Left renal cortex interstitium (tissue), 4 donors: Measurements from ENCODE around the gene WFIKKN1. TPM values are rescaled to one million over a fixed set of nuclear protein-coding genes. Genes with fewer than 3 reads are reported as not detected.

ENCODE experiments used
- DNase-seq, 4 donors: peaks; one replicate each; pipeline ENCODE4 v3.0.0-alpha.2; 2013; ENCODE audit warnings: low read depth in 4 of 4, low spot score in 2 of 4, missing footprints in 1 of 4
- polyA plus RNA-seq, 4 donors: library from polyadenylated mRNA; unstranded; fragments of 120-200 nt; gene quantifications; one replicate each; pipeline ENCODE4 v1.2.1, GENCODE V29; 2013; ENCODE audit not compliant: insufficient read length in 4 of 4

Gene WFIKKN1
- polyA plus RNA-seq, 4 donors: 0.83 to 3.7 (median 2.3) TPM

DNA sequence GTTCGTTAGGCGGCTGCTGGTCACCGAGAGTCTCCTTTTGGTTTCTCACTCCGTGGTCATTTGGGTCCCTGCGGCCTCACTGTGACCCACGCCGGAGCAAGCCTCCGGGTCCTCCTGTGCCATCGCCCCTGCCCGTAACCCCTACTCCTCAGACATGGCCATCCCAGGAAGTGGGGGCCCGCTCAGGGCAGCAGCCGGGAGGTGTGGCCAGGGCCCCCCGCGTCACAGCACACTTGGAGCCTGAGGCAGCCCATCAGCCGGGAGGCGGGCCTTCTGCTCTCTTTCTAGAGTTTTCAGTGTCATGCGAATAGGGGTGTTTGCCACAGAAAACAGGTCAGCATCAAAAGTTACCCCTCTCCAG lies 7.9 kb upstream of the WFIKKN1 start:
- no peak for DNase-seq

DNA sequence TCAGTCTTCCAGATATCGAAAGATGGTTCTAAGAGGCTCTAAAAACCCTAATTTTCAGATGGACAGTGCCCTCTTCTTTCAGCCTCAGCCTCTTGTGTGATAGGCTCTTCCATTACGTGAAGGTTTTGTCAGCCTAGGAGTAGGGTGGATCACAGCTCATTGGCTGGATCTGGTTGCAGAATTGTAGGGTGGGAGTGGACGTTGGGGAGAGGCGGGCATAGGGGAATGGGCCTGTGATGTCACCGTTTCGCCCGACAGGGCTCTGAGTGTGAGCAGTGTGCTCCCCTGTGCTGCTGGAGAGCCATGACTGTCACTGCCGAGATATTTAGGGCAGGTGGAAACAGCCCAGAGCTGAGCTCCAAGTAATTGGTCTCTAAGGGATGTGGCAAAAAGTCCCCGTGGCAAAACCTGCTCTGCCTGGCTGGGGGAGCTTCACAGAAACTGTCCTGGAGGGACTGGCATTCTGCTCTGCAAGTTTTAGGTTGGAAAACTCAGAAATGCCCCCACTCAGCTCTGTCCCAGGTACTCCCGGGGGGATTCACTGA lies 6.2 kb upstream of the WFIKKN1 start:
- no peak for DNase-seq

DNA sequence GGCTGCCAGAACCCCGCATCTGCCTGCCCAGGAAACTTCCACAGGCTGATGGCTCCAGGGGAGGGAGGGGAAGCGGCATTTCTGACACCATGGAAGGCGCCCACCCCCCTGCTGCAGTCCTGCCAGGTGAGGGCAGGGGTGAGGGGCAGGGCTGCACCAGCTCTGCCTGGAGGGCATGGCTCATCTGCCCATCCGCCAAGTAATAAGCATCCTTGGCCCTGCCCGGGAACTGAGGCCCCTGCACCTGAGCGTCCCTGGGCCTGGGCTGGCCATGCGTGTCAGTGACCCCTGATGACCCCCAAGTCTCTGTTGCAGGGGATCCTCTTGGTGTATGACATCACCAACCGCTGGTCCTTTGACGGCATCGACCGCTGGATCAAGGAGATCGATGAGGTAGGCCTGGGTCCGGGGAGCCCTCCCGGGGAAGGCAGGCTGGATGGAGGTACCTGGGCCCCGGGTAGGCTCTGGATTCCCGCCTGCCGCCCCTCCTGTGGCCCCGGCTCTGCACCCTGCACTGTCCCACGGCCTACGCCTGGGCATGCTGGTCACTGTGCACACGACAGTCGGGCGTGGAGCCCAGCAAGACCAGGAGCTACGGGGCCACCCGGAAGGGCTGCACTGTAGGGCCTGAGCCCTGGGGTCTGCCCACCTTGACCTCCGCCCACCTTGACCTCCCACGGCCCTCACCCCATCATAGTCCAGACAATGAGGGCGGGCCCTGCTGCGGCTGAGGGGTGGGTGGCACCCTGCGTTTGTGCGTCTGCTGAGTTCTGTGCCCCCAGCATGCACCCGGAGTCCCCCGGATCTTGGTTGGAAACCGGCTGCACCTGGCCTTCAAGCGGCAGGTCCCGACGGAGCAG lies 5.4 kb upstream of the WFIKKN1 start:
- no peak for DNase-seq

DNA sequence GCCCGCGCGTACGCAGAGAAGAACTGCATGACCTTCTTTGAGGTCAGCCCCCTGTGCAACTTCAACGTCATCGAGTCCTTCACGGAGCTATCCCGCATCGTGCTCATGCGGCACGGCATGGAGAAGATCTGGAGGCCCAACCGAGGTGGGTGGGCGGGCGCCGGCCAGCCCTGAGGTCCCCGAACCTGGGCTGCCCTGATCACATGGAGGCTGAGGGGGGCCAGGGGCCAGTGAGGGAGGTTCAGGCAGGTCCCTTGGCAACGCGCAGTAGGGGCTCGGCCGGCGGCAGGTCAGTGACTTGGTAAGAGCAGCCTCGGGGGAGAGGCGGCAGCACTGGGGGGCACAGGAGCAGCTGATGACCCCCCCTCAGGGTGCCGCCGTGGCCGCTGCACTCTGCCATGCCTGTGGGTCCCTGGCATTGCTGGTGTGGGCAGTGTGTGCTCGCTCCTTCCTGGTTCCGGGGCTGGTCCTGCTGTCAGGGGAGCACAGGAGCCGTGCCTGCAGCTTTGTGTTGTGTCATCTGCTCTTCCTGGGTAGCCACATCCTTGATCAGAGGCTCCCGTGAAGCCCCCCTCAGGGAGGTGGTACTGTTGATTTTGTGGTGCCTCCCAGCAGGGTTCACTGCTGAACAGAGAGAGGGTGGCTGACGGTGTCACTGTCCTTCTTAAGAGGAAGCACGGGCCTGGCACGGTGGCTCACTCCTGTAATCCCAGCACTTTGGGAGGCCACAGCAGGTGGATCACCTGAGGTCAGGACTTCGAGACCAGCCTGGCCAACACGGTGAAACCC lies 4.6 kb upstream of the WFIKKN1 start:
- no peak for DNase-seq

DNA sequence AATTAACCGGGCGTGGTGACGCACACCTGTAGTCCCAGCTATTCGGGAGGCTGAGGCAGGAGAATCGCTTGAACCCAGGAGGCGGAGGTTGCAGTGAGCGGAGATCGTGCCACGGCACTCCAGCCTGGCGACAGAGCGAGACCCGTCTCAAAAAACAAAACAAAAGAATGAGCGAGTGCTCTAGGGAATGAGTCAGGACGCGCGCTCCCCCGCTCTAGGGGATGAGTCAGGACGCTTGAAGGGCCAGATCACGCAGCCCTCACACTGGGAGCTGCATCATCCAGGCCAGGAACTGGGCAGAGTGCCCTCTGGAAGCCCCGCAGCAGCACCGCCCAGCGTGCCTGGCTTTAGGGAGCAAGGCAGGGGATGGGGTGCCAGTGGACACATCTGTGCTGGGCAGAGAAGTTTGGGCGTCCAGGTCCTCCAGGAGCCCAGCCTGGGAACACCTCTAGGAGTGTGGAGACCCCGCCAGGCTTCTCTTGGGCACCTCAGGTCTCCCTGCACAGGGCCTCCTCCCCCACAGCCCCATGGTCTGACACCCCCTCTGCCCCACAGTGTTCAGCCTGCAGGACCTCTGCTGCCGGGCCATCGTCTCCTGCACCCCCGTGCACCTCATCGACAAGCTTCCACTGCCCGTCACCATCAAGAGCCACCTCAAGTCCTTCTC lies 3.9 kb upstream of the WFIKKN1 start:
- no peak for DNase-seq

DNA sequence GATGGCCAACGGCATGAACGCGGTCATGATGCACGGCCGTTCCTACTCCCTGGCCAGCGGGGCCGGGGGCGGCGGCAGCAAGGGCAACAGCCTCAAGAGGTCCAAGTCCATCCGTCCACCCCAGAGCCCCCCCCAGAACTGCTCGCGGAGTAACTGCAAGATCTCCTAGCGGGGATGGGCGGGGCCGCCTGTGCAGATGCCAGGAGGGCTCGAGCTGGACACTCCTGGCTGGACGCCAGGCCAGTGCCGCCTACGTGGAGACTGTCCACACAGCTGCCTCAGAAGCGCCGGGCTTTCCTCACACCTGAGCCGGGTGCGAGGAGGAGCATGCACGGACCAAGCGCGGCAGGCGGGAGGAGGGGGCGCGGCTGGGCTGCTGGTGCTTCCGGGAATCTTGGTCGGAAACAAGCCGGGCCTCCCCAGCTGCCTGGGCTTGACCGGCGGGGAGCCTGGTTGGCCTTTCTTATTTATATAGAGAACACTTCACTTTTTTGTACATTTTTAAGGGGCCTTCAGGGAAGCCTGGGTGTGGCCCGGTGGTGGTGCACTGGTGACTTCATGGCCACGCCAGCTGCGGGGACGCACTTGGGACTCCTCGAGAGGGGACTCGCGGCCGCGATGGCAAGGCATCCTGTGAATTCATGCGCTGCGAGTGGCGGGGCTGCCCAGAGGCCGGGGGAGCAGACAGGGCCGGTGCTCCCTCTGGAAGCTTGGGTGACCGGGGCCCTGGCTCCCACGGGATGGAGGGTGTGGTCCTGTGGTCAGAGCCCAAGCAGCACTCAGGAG lies 3.1 kb upstream of the WFIKKN1 start:
- no peak for DNase-seq

DNA sequence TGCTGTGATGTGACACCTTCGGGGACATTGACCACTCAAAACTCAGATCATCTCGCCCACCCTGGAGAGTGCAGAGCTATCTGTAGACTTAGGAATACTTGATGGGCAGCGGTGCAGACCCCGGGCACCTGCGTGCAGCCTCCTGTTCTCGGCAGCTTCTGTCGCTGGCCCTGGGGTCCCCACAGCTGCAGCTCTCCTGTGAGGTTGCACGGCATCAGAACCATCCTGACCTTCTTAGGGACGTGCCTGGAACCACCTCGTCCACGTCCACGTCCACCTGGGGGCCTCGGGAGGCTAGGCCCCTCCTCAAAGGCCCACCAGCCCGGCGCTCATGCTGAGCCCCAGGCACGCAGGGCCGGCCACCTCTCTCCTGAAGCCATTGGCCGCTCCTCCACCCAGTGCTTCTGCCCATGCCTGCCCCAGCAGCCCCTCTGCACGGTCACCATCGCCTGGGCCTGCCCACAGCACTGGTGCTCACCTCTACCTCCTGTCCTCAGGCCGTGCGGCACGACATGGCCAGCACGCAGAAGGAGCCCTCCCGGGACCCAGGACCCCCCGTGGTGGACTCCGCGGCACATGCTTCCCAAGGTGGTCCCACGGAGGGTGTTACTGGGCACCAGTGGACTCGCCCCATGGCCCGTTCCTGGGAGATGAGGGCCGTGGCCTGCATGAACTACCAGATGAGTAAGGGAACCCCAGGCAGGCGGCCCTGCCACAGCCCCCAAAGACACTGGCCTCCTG lies 2.3 kb upstream of the WFIKKN1 start:
- no peak for DNase-seq

DNA sequence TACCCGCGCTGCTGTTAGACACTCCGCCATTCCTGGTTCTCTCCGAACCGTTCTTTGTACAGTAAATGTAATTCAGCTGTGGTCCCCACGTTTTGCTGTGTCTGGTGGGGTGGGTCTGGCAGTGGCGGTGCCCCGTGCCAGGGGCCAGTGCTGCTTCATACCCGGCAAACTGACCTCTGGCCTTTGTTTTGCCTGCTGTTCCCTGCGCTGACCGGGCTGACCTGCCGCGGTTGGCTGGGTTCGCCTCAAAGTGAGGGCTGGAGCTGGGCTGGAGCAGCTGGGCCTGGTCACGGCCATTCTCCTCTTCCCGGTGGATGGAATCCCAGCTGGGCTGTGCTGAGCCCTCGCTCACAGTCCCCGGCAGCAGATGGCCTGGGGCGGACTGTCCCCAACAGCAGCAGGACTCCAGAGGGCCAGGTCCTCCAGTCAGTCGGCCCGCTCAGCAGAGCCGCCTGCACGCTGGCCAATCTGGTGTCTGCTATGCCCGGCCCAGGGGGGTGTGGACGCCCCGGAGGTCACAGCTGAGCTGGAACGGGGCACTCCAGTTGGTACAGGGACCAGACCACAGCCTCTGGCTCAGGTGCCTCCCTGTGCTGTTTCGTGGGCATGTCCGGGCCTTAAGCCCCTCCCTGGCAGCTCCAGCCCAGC lies 1.5 kb upstream of the WFIKKN1 start:
- no peak for DNase-seq

DNA sequence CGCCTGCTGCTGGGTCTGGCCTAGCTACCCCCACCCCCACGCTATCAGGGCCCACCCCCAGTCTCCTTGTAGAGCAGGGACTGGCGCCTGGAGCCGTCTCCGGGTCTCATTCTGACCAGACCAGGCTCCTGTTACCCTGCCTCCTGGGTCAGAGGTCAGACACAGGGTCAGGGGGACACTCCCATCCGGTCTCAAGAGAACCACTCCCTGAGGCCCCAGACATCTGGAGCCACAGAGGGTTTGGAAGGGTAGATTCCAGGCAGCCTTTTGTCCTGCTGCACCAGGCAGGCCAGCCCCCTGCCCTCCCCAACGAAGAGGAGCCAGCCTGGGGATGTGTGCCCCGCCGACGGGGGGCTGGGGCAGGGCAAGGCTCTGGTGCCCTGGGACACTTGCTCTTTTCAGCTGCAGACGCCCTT lies 944 bp upstream of the WFIKKN1 start:
- DNase-seq: no peak

DNA sequence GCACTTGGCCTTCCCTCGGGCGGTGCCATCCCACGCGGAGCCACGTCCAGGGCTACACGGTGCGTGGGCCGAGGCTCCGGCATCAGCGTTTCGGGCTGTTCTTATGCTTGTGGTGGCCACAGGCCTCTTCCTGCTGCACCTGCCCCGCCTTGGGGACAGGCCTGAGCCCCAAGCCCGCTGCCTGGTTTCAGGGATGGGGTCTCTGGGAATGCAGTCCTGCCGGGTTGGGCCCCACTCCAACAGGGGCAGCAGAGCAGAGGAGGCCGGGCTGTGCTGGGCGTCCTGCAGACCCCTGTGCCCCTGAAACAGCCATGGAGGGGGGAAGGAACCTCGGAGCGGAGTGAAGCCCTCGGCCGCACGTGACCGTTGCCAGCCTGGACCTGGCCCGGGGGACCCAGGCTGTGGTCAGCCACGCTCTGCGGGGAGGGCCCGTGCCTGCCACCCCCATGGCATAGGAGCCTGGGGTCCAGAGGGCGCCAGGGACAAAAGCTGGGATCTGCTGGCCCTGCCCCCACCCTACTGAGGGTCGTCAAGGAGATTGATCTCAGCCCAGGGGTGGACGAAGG lies 453 bp upstream of the WFIKKN1 start:
- no peak for DNase-seq

DNA sequence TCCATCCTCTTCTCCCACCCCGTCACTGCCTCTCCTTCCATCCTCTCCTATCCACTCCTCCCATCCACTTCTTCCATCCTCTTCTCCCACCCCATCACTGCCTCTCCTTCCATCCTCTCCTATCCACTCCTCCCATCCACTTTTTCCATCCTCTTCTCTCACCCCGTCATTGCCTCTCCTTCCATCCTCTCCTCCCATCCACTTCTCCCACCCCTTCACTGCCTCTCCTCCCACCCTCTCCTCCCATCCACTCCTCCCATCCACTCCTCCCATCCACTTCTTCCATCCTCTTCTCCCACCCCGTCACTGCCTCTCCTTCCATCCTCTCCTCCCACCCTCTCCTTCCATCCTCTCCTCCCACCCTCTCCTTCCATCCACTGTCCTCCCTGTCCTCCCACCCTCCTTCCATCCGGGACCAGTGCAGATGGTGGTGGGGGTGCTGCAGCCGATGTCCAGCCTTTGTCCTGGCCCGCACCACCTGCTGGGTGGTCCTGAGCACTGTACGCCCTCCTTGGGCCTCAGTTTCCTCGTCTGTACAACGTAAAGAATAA lies 1.1 kb downstream of the WFIKKN1 start:
- no peak for DNase-seq

DNA sequence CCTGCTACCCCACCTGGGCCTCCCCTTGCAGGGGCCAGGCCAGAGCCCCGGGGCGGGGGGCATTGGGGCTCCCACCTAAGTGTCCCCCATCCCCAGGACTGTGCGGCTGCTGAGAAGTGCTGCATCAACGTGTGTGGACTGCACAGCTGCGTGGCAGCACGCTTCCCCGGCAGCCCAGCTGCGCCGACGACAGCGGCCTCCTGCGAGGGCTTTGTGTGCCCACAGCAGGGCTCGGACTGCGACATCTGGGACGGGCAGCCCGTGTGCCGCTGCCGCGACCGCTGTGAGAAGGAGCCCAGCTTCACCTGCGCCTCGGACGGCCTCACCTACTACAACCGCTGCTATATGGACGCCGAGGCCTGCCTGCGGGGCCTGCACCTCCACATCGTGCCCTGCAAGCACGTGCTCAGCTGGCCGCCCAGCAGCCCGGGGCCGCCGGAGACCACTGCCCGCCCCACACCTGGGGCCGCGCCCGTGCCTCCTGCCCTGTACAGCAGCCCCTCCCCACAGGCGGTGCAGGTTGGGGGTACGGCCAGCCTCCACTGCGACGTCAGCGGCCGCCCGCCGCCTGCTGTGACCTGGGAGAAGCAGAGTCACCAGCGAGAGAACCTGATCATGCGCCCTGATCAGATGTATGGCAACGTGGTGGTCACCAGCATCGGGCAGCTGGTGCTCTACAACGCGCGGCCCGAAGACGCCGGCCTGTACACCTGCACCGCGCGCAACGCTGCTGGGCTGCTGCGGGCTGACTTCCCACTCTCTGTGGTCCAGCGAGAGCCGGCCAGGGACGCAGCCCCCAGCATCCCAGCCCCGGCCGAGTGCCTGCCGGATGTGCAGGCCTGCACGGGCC lies 1.9 kb downstream of the WFIKKN1 start:
- no peak for DNase-seq

DNA sequence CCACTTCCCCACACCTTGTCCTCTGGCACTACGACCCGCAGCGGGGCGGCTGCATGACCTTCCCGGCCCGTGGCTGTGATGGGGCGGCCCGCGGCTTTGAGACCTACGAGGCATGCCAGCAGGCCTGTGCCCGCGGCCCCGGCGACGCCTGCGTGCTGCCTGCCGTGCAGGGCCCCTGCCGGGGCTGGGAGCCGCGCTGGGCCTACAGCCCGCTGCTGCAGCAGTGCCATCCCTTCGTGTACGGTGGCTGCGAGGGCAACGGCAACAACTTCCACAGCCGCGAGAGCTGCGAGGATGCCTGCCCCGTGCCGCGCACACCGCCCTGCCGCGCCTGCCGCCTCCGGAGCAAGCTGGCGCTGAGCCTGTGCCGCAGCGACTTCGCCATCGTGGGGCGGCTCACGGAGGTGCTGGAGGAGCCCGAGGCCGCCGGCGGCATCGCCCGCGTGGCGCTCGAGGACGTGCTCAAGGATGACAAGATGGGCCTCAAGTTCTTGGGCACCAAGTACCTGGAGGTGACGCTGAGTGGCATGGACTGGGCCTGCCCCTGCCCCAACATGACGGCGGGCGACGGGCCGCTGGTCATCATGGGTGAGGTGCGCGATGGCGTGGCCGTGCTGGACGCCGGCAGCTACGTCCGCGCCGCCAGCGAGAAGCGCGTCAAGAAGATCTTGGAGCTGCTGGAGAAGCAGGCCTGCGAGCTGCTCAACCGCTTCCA lies 2.7 kb downstream of the WFIKKN1 start:
- DNase-seq: no peak

DNA sequence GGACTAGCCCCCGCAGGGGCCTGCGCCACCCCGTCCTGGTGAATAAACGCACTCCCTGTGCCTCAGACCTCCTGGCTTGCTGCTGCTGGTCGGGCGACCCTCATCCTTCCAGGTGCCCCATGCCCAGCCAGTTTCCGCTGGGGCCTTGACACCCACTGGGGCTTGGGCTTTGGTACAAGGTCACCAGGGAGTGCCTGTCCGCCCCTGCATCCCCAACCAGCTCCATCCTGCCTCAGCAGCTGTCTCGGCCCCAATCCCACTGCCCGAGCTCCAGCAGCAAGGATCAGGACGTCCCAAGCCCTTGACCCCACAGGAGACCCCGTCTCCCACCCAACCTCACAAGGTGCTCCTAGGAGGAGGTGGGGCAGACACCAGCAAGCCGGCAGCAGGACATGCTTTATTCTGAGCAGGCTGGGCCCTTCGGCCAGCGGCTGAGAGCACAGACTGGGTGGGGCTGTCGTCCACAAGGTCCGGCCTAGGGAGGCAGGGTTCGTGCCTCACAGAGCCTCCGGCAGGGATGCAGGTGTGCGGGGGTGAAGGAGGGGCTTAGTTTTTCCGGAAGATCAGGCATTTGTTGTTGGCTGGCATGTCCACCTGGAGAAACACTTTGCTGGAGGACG lies 3.4 kb downstream of the WFIKKN1 start:
- no peak for DNase-seq

DNA sequence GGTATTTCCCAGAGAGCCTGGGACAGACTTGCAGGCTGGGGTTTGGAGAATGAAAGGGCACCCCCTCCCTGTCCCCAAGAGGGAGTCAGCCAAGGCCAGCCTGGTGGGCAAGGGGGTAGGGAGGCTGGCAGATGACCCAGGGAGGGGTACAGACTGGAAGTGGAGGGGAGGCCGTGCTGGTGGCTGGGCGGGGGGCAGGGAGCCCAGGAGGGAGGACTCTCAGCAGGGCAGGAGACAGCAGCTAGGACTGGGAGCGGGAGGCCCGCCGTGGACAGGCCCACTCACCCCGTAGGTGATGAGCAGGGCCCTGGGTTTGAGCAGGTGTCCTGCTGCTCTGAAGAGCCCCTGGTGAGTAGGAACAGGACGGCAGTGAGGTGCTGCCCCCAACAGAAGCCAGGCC lies 4.2 kb downstream of the WFIKKN1 start:
- DNase-seq: no peak

DNA sequence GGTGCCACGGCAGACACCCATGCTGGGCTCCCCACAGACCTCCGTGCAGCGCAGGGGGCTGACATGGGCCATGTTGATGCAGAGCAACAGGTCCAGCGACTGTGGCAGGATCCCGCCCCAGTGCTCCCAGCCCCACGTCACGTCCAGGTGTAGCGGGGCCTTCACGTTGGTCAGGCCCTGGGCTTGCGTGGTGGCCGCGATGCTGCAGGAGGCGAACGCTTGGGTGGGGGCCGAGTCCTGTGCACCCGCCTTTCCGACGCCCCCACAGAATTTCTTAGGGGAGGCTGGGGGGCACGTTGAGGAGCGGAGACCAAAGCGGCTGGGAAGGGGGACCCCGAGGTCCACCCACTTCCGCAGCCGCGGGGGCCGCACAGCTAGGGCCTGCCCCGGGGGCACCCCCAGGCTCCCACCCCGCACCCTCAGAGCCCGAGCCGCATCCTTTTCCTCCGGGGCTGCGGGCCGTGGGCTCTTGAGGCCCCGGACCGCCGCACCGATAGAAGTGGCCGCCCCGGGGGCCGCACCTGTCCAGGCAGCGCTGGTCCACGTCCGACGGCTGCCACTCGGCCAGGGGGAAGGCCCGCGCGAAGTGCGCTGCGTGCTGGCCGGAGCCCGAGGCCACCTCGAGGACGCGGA lies 4.9 kb downstream of the WFIKKN1 start:
- DNase-seq: no peak
